ENCODE measurements around the gene DGKG.

Gene DGKG

GRCh38 chr3:186273586-186273985 is 88.4 kb downstream of the DGKG start:
- TF ChIP-seq CTCF (conservative IDR thresholded peaks at IDR 0.05; ENCODE audit: low read depth, low read length), result no peak
- no peak overlapping the region for H3K4me3 ChIP-seq (ENCODE audit: low read length)
- DNase-seq (ENCODE audit: low read depth), result no peak

DNA sequence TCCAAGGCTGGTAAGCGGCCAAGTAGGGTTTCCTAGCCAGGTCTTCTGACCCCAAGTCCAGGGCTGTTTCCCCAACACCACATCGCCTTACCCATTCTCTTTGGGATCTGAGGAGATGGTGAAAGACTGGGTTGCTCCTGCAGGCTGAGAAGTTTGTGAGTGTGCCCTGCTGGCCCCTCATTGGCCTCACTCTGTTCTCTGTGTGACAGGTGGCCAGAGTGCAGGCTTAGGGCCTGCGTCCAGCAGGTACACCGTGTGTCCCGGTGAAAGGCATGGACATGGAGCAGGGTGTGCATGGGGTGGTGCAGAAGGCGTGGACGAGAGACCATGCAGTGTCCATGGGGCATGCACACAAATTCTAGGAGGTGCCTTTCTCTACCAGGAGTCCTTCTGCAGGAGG is 91.3 kb downstream of the DGKG start:
- H3K4me3 ChIP-seq (ENCODE audit: low read length), result no peak overlapping the region
- no peak for DNase-seq (ENCODE audit: low read depth)
- no peak for TF ChIP-seq CTCF (conservative IDR thresholded peaks at IDR 0.05; ENCODE audit: low read depth, low read length)

GRCh38 chr3:186268616-186269448 is 93.2 kb downstream of the DGKG start:
- DNase-seq (ENCODE audit: low read depth), result no peak

DNA sequence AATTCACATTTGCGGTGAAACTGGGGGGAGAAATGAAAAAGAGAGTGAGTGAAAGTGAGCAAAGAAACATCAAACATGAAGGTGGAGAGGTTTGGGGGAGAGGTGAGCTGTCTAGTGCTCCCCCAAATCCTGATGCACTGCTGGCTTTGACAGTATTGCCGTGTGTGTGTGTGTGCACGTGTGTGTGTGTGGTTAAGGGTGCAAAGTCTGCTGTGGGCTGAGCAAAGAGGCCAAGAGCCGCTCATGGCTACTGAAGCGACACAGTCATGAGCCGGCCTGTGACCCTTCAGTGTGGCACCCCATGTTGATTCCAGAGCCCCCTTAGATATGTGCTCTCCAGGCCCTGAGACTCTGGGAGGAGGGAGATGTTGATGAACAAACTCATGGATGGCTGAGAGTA is 94.3 kb downstream of the DGKG start:
- TF ChIP-seq CTCF (conservative IDR thresholded peaks at IDR 0.05; ENCODE audit: low read depth, low read length), result no peak
- DNase-seq (ENCODE audit: low read depth), result no peak

More at GRCh38 chr3:186268616-186269448, 93.2 kb downstream of the DGKG start:
- H3K4me3 ChIP-seq (ENCODE audit: low read length), result no peak overlapping the region
- peak; percentile 49 for TF ChIP-seq CTCF (conservative IDR thresholded peaks at IDR 0.05; ENCODE audit: low read depth, low read length)

GRCh38 chr3:186264608-186265400 is 97.2 kb downstream of the DGKG start:
- no peak overlapping the region for H3K4me3 ChIP-seq (ENCODE audit: low read length)
- DNase-seq (ENCODE audit: low read depth), result no peak
- no peak for TF ChIP-seq CTCF (conservative IDR thresholded peaks at IDR 0.05; ENCODE audit: low read depth, low read length)

More for the DNA sequence above, 94.3 kb downstream of the DGKG start:
- H3K4me3 ChIP-seq (ENCODE audit: low read length), result no peak overlapping the region

DNA sequence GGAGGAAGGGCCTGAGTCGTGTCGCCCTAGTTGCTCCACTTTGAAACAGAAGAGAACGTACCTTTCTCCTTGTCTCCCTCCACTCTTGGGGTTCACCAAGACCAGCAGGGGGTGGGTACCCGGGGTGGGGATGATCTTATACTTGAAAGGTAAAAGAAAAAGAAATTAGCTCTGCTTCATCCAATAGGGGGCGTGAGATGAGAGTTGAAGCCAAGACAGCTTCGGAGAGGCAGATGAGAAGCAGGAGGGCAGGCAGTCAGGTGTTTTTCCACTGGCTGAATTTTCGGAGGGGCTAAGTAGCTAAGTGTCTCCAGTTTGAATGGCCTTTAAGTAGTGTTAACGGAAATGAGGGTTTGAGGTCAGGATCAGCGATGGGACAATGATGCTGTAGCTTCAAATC is 100.4 kb downstream of the DGKG start:
- no peak overlapping the region for H3K4me3 ChIP-seq (ENCODE audit: low read length)
- no peak for TF ChIP-seq CTCF (conservative IDR thresholded peaks at IDR 0.05; ENCODE audit: low read depth, low read length)
- no peak for DNase-seq (ENCODE audit: low read depth)

All from retinal pigment epithelial cell (primary cell).